HG03064 (cell line): ENCODE data around the gene ITGB4.

Source experiments
- ATAC-seq: cut with Tn5 transposase; IDR thresholded peaks from one replicate; pipeline ENCODE4 v1.9.1; 2021; ENCODE audit warnings: low read depth; ENCODE audit not compliant: unreplicated experiment

ITGB4 gene

DNA sequence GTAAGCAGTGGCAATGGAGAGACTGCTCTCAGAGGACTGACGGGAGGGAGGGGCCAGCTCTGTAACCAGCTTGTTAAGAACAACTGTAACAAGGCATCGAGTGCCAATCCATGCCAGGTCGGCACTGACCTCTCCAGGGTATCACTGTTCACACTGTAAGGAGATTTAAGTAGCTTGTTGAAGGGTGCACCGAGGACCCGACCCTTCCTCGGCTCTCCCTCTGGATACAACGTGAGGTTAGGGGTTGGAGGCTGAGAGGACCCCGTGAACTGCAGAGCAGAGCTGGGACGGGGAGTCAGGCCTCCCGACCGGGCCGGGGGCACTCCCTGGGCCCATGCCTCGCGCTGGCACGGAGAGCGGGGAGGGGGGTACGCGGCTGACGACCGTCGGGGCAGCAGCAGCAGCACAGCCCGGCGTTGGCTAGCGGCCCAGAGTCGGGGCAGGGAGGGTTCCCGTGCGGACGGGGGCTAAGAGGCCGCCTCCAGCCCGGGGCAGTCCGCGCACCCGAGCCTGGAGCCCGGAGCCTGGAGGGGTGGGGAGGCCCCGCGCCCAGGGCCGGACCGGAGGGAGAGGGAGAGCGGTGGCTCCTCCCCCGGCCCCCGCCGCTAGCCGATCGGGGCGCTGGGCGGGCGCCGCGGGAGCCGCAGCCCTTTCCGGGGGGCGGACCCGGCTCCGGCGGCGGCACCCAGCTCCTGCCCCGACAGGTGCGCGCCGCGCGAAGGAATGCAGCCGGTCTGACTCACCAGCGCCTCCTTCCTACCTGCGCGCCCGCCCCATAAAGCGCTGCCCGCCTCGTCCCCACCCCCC lies at the start of gene ITGB4:
TSS of gene ITGB4 (plus strand) at position 804 of the 807 bp plus-strand sequence. CDS start 3,245 bp downstream, outside the sequence.
- ATAC-seq: no peak

DNA sequence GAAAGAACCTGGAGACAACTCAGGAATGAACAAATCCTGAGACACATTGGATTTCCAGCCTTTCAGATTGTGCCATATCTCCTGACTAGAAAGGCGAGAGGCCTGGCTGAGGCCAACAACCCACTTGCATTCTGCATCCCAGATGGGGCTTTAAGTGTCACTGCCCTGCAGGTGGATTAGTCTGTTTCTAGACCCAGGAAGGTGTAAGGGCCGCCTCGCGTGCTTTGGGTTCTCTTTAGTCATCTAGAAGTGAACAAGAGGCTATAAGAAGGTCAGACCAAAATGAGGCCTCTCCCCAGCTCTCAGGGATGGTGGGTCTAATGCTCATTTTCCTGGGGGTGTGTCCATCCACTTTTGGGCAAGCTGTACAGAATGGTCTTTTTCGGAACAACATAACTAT lies 49.2 kb upstream of the ITGB4 start:
- no peak for ATAC-seq

- no peak for ATAC-seq
These were observed 47.8 kb upstream of the ITGB4 start for GRCh38 chr17:75673487-75673886.

GRCh38 chr17:75676461-75676860 lies 44.8 kb upstream of the ITGB4 start:
- no peak for ATAC-seq

DNA sequence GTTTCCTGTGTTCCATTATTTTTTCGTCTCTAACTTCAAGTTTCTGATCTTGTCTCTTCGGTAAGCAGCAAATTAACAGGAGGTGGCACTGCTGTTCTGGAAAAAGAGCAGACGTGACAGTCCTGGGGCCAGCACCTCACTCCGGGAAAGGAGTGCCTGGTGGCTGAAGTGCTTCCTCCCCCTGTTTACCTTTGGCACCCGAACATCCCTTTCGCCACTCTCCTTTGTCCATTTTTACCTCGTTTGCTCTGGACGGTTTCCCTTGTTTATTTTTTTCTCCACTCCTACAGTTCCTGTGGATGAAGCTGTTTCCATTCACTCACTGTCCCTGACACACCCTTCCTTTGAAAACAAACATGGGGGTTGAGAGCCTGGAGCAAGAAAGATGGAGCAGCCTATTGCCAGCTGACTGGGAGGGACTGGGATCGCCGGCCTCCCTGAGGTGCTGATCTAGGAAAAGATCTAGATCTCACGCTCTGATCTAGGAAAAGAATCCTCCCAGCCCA lies 41.5 kb upstream of the ITGB4 start:
- ATAC-seq: no peak

GRCh38 chr17:75680431-75680830 lies 40.8 kb upstream of the ITGB4 start:
- ATAC-seq: no peak

DNA sequence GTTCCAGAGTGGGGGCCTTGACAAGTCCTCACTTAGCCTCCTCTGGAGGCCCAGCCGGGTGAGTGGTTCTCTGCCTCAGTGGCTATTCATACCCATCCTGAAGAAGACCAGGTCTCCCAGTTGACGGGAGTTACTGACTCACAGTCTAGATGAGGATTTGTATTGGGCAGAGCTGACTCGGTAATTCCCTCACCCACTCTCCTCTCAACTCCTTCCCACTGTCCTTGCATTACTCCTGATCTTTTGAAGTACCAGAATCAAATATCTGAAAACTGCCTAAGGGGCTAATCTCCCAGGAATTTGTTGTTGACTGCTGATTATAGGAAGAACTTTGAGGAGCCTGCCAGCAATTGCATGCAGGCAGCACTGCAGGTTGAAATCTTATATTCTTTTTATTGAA lies 40.0 kb upstream of the ITGB4 start:
- ATAC-seq: no peak

GRCh38 chr17:75683583-75683982 lies 37.7 kb upstream of the ITGB4 start:
- ATAC-seq: no peak

DNA sequence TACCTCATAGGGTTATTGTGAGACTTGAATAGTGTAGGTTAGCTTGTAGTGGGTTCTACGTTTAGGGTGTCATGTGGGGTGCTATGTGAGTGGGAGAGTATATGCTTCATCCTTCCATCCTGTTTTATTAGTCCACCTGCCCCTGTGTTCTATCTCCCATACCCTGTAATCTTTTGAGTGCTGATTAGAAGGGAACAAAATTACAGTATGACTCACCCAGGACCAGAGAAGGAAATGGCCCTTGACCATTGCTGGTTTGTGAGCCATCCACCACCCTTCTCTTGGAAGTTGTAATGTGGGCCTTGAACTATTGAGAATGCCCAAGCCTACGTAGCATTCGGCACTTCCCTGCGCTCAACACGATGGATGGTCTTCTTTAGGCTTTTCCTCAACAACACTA lies 37.0 kb upstream of the ITGB4 start:
- ATAC-seq: no peak

GRCh38 chr17:75684924-75685323 lies 36.3 kb upstream of the ITGB4 start:
- no peak for ATAC-seq

DNA sequence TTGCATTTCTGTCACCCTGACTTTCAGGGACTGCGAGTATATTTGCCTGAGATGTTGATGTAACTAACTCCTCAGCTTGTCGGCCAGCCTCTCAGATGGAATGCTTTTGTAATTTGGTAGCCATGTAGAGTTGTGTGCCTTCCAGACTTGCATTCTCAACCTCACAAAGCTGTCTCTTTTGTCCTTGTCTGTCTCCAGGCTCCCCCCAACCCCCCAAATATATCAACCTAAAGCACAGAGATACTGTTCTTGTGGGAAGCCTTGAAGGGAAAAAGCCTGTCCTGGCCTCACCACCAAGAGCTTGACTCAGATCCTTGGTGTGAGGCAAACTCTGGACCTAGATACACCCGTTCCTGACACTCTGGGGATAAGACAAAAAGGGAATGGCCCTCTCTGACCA lies 35.8 kb upstream of the ITGB4 start:
- ATAC-seq: no peak

DNA sequence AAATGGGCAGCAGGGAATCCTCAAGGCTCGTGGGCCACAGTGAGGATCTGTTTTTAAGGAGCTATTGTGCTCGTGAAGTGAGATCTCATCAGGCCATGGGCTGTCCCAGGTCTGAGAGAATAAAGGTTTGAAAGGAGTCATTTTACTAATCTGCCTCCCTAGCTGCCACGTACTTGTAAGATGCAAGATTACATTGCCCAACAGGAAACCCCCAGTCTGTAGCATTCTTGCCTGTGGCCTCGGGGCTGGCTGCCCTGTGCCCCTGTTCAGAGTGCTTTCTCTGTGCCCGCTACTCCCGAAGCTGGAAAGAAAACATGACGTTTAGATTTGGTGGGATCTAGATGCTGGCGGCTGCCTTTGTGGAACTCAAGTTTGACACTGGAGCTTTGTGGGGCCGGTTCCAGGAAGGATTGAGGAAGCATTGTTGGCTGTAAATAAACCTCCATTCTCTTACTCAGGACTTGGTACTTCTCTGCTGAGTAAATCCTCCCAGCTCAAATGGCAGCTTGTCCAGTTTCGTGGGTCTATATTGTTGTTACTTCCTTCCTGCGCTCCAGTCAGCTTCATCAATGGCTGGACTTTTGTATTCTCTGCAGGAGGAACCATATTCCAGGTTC lies 32.9 kb upstream of the ITGB4 start:
- ATAC-seq: no peak

DNA sequence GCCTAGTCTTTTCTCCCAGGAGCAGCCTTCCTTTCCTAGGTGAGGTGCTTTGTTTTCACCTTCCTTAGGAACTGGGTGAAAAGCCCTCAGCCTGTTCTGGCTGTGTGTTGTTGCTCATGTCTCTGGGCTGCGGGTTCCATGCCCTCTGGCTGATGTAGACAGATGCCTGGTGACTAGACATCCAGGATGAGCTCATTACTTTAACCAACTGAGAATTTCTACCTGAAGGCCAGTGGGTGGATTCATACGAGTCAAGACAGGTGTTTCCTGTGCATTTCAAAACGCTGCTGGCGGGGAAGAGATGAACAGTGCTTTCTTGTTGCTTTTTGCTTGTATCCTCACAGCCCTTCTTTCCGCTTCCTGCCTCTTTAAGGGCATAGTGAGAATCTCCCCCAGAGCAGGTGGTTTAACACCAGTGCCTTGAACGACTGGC lies 31.8 kb upstream of the ITGB4 start:
- ATAC-seq: no peak

DNA sequence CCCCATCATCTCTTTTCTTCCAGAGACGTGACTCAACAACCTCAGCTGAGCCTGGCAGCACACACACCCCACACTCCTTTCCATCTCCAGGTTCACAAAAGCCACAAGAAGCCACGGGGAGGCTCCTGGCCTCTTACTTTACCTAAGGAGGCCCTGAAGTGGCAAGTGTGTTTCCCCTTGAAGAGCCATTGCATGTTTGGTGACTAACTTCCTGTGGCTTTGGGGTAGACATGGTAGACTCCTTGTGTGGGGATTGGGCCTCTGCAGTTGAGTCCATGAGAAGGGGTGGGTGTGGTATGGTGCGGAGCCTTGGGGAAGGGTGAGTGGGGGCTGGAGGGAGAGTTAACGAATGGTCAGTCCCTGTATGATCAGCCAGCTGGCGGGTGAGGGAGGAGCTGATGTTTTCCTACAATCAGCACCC lies 29.9 kb upstream of the ITGB4 start:
- no peak for ATAC-seq

GRCh38 chr17:75691801-75692626 lies 29.2 kb upstream of the ITGB4 start:
- ATAC-seq: no peak

- ATAC-seq: no peak
These were observed 28.3 kb upstream of the ITGB4 start for GRCh38 chr17:75692976-75693375.

DNA sequence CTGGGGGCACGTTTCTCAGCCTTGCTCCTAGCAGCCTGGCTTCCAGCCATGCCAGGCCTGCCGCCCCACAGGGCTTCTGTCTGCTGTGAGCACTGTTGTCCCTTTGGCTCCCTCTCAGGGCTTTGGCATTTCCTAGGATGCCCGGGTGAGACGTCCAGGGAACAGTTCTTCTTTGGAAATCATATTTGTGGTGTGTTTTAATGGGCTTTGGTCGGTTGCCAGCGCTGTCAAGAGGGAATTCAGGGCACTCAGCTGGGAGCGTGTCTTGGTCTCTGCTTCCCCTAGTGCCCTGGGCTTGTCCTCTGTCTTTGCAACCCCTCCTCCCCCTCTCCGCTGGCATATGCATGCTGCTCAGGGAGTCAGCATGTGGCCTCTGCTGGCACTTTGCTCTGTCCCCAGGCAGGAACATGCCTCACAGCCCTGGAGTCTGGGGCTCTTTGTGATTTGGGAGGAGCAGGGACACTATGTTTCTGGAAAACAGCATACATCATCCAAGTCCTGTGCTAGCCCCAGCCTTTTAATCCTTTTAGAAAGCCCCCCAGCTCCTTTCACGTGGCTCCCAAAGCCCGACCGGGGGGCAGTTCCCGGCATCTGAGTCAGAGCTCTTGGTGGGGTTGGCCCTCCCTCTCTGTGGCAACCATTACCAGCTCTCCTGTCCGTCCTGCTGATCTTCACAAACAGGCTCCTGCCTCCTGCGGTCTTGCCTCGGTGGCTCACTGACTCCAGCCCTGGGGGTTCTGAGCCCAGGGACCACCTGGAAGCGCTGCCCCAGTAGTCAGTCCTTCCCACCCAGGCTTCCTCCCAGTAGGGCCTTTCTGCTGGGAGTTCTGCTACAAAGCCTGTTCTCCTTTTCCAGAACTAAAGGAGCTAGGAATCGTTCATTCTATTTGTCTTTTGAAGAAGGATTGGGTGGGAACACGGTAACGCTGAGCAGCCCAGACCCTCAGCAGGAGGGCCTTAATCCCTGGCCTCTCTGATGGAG lies 27.5 kb upstream of the ITGB4 start:
- no peak for ATAC-seq

GRCh38 chr17:75694536-75694935 lies 26.7 kb upstream of the ITGB4 start:
- no peak for ATAC-seq

- no peak for ATAC-seq
These were observed 26.0 kb upstream of the ITGB4 start for GRCh38 chr17:75695141-75695829.
